Measurements from ENCODE around the gene NEDD4L.

- no peak for TF ChIP-seq CTCF (IDR thresholded peaks at IDR 0.05)
- no peak for TF ChIP-seq POLR2A (IDR thresholded peaks at IDR 0.05)
These were observed 32.0 kb downstream of the NEDD4L start for GRCh38 chr18:58076052-58076451.

Data from testis (tissue), 2 donors.